Neuronal stem cell (in vitro differentiated cells): ENCODE data around the gene THSD1.

Experiments
- DNase-seq: peaks from one replicate; pipeline ENCODE4 v3.0.0-alpha.2; 2013; ENCODE audit warnings: low spot score
- H2AFZ ChIP-seq: one replicate; pipeline ENCODE4 v1.6.1; 2013; ENCODE audit warnings: mild to moderate bottlenecking, low read length, inconsistent platforms
- H2AK5ac ChIP-seq: 2 replicates; pipeline ENCODE4 v1.6.1; 2013; ENCODE audit warnings: low read depth, mild to moderate bottlenecking, inconsistent platforms, low read length, moderate library complexity, mixed read lengths
- H2BK120ac ChIP-seq: 2 replicates; pipeline ENCODE4 v1.6.1; 2013; ENCODE audit warnings: low read depth, mild to moderate bottlenecking, inconsistent platforms, low read length, moderate library complexity, mixed read lengths
- H2BK12ac ChIP-seq: one replicate; pipeline ENCODE4 v1.6.1; 2013; ENCODE audit warnings: low read length, inconsistent platforms
- H2BK15ac ChIP-seq: 2 replicates; pipeline ENCODE4 v1.6.1; 2013; ENCODE audit warnings: mild to moderate bottlenecking, low read length, inconsistent platforms, mixed read lengths
- H2BK5ac ChIP-seq: one replicate; pipeline ENCODE4 v1.6.1; 2013; ENCODE audit warnings: inconsistent platforms, mild to moderate bottlenecking, low read length, moderate library complexity
- H3K14ac ChIP-seq: one replicate; pipeline ENCODE4 v1.6.1; 2013; ENCODE audit warnings: low read length, inconsistent platforms
- H3K18ac ChIP-seq: 2 replicates; pipeline ENCODE4 v1.6.1; 2013; ENCODE audit warnings: low read length, inconsistent platforms
- H3K23ac ChIP-seq: 2 replicates; pipeline ENCODE4 v1.6.1; 2013; ENCODE audit warnings: low read depth, mild to moderate bottlenecking, mixed read lengths, low read length, inconsistent platforms; ENCODE audit not compliant: poor library complexity
- H3K27ac ChIP-seq: replicated peaks from 3 replicates; pipeline ENCODE4 v1.5.1; 2013; ENCODE audit warnings: low read length, inconsistent platforms
- H3K27me3 ChIP-seq, 3 experiments: 2 replicates each; pipeline ENCODE4 v1.6.1; 2013; ENCODE audit warnings: low read length in 3 of 3, mild to moderate bottlenecking in 2 of 3, inconsistent platforms in 1 of 3, low read depth in 1 of 3, mixed read lengths in 1 of 3, moderate library complexity in 1 of 3; ENCODE audit not compliant: control insufficient read depth in 3 of 3, insufficient read depth in 3 of 3
- H3K36me3 ChIP-seq, 2 donors: replicated peaks in 1 of 2; 2 replicates each; pipeline ENCODE4 v1.6.1; 2013; ENCODE audit warnings: low read length in 2 of 2; ENCODE audit not compliant: control insufficient read depth in 2 of 2, insufficient read depth in 2 of 2
- H3K4ac ChIP-seq: 2 replicates; pipeline ENCODE4 v1.6.1; 2013; ENCODE audit warnings: inconsistent platforms, mild to moderate bottlenecking, low read length, moderate library complexity
- H3K4me1 ChIP-seq, 2 donors: 1 replicate in 1 of 2; 2 replicates in 1 of 2; pipeline ENCODE4 v1.6.1; 2013; ENCODE audit warnings: low read length in 2 of 2, low read depth in 1 of 2; ENCODE audit not compliant: control insufficient read depth in 2 of 2, insufficient read depth in 1 of 2
- H3K4me2 ChIP-seq: one replicate; pipeline ENCODE4 v1.6.1; 2013; ENCODE audit warnings: mild to moderate bottlenecking, low read length, inconsistent platforms; ENCODE audit not compliant: insufficient read depth, poor library complexity, severe bottlenecking
- H3K4me3 ChIP-seq, 2 donors: 2 replicates each; pipeline ENCODE4 v1.5.1; 2013; ENCODE audit warnings: low read length in 2 of 2, mild to moderate bottlenecking in 2 of 2, inconsistent platforms in 1 of 2, moderate library complexity in 1 of 2
- H3K79me1 ChIP-seq: one replicate; pipeline ENCODE4 v1.6.1; 2013; ENCODE audit warnings: low read depth, mild to moderate bottlenecking, inconsistent platforms, low read length, moderate library complexity
- H3K9ac ChIP-seq: one replicate; pipeline ENCODE4 v1.6.1; 2013; ENCODE audit warnings: mild to moderate bottlenecking, low read depth, low read length, inconsistent platforms; ENCODE audit not compliant: poor library complexity
- H3K9me3 ChIP-seq, 2 donors: replicated peaks in 1 of 2; 2 replicates each; pipeline versions ENCODE3 to v1.6.1; 2013; ENCODE audit warnings: low read length in 2 of 2, mild to moderate bottlenecking in 2 of 2, inconsistent platforms in 1 of 2, low read depth in 1 of 2, mixed read lengths in 1 of 2, moderate library complexity in 1 of 2; ENCODE audit not compliant: control insufficient read depth in 2 of 2, insufficient read depth in 1 of 2
- H4K8ac ChIP-seq: one replicate; pipeline ENCODE4 v1.6.1; 2013; ENCODE audit warnings: low read depth, mild to moderate bottlenecking, inconsistent platforms, low read length, moderate library complexity
- H4K91ac ChIP-seq: one replicate; pipeline ENCODE4 v1.6.1; 2013; ENCODE audit warnings: low read length, low read depth, mild to moderate bottlenecking, inconsistent platforms; ENCODE audit not compliant: poor library complexity
- WGBS, 2 donors: extraction: QIAGEN DNeasy Blood & Tissue Kit; methylation state at CpG; one replicate each; pipeline ENCODE4 v1.1.7; 2013; ENCODE audit warnings: missing lambda C conversion rate in 2 of 2, mixed read lengths in 1 of 2; ENCODE audit not compliant: insufficient read length in 2 of 2, insufficient replicate concordance in 1 of 2; ENCODE audit errors: extremely low coverage in 2 of 2; 5-methylcytosine and 5-hydroxymethylcytosine counted together

The THSD1 gene

DNA sequence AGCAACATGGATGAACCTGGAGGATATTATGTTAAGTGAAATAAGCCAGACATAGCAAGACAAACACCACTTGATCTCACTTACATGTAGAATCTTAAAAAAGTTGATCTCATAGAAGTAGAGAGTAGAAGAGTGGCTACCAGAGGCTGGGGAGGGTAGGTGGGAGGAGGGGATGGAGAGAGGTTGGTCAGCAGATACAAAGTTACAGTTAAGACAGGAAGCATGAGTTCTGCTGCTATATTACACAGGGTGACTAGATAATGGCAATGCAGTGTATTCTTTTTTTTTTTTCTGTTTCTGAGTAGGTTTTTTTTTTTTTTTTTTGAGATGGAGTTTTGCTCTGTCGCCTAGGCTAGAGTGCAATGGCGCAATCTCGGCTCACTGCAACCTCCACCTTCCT, 15.2 kb upstream of the THSD1 start:
- Histone ChIP-seq H4K8ac (no peak overlapping the region), H3K23ac (no peak overlapping the region), H3K18ac (no peak overlapping the region), H2BK15ac (no peak overlapping the region), H3K4me2 (no peak overlapping the region), H3K4me1 (no peaks in the 10 kb centered on the region), H3K4me3 (no peak overlapping the region), H2BK12ac (no peak overlapping the region), H2AK5ac (no peak overlapping the region), H3K27ac (no peak overlapping the region), H3K79me1 (no peaks in the 10 kb centered on the region), H3K36me3 (peaks cover 8 to 92% of the 10 kb centered on the region in 2 donors), H3K9me3 (no peaks in the 10 kb centered on the region), H2BK120ac (no peak overlapping the region), H2BK5ac (no peak overlapping the region), H3K14ac (no peak overlapping the region), H2AFZ (no peak overlapping the region), H3K4ac (no peak overlapping the region), H3K9ac (no peak overlapping the region), H3K27me3 (no peaks in the 10 kb centered on the region), H4K91ac (no peak overlapping the region)
- no peak for DNase-seq
- no CpG with 5 or more reads among the region's 3 CpGs for WGBS, 2 donors

DNA sequence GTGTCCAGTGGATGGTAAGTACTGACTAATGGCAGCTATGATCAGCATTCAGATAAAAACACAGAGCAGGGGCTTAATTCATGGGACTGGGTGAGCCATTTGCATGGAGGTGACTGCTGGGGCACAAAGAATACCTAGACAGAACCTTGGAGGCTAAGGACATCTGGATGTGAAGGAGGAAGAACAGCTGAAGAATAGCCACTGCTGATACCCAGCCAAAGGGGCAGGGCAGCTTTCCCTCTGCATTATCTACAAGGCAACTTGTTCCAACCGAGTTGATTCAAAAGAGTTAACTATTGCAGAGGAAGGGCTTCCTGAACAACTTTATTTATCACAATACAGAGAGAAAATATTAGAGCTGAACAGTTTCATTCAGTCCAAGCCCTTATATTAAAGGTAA, 13.1 kb upstream of the THSD1 start:
- Histone ChIP-seq H3K4me2 (no peak overlapping the region), H4K8ac (no peak overlapping the region), H3K4me1 (no peaks in the 10 kb centered on the region), H3K9me3 (no peaks in the 10 kb centered on the region), H2BK120ac (no peak overlapping the region), H3K18ac (no peak overlapping the region), H3K27me3 (no peaks in the 10 kb centered on the region), H3K4ac (no peak overlapping the region), H4K91ac (no peak overlapping the region), H3K23ac (no peak overlapping the region), H3K4me3 (no peak overlapping the region), H2BK12ac (no peak overlapping the region), H3K79me1 (no peaks in the 10 kb centered on the region), H2BK5ac (no peak overlapping the region), H2AFZ (no peak overlapping the region), H3K27ac (no peak overlapping the region), H2AK5ac (no peak overlapping the region), H3K36me3 (peaks cover 8 to 92% of the 10 kb centered on the region in 2 donors), H3K9ac (no peak overlapping the region), H3K14ac (no peak overlapping the region), H2BK15ac (no peak overlapping the region)
- WGBS, 2 donors: no CpG with 5 or more reads among the region's 1 CpG
- no peak for DNase-seq

DNA sequence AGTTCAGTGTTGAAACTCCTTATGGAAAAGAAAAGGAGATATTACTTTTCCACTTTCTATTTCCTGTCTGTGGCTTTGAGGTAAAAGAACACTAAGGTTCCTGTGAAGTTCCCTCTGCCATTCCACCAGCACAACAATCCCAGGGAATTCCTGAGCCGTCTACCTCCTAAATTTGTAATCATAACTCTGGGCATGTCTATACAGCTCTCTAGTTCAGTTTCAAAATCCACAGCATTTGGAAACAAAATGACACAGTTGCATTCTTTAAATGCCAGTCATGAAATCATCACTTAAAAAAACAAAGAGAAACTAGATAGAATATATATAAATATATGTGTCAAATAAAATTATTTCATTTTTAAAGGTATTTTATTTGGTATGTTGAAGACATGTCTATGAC, 9.0 kb upstream of the THSD1 start:
- no CpG with 5 or more reads among the region's 1 CpG for WGBS, 2 donors
- Histone ChIP-seq H3K18ac (no peak overlapping the region), H3K79me1 (no peaks in the 10 kb centered on the region), H3K14ac (no peak overlapping the region), H2AK5ac (no peak overlapping the region), H4K91ac (no peak overlapping the region), H3K4me2 (no peak overlapping the region), H2AFZ (no peak overlapping the region), H3K27ac (no peak overlapping the region), H3K4me3 (no peak overlapping the region), H2BK5ac (no peak overlapping the region), H2BK15ac (no peak overlapping the region), H2BK12ac (no peak overlapping the region), H3K4ac (no peak overlapping the region), H2BK120ac (no peak overlapping the region), H3K36me3 (peaks cover 8 to 88% of the 10 kb centered on the region in 2 donors), H4K8ac (no peak overlapping the region), H3K9ac (no peak overlapping the region), H3K4me1 (no peaks in the 10 kb centered on the region), H3K9me3 (no peaks in the 10 kb centered on the region), H3K23ac (no peak overlapping the region), H3K27me3 (no peaks in the 10 kb centered on the region)
- DNase-seq: no peak

DNA sequence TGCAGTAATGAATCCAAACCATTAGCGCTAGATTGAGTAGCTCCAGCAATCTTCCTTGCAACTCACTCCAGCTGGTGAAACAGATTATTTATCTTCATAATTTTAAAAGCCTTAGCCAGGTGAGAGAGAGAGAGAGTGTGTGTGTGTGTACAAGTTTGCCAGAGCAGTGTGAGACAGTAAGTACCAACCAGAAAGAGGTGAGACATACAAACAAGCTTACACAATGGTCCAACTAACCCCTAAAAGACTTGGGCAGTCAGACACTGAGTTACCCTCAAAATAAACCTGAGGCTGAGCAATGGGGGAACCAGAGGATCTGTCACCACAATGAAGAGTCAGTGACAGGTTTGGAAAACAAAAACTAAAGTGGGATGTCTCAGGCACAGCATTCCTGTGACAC, 8.1 kb upstream of the THSD1 start:
- Histone ChIP-seq H3K9me3 (no peaks in the 10 kb centered on the region), H4K8ac (no peak overlapping the region), H2AK5ac (no peak overlapping the region), H2BK5ac (no peak overlapping the region), H2BK15ac (no peak overlapping the region), H3K4ac (no peak overlapping the region), H3K18ac (no peak overlapping the region), H3K4me3 (no peak overlapping the region), H3K14ac (no peak overlapping the region), H3K9ac (no peak overlapping the region), H2BK120ac (no peak overlapping the region), H3K23ac (no peak overlapping the region), H3K27ac (no peak overlapping the region), H3K79me1 (peaks cover 1% of the 10 kb centered on the region), H3K36me3 (peaks cover 8 to 86% of the 10 kb centered on the region in 2 donors), H2AFZ (no peak overlapping the region), H2BK12ac (no peak overlapping the region), H3K27me3 (no peaks in the 10 kb centered on the region), H3K4me1 (no peaks in the 10 kb centered on the region), H4K91ac (no peak overlapping the region), H3K4me2 (no peak overlapping the region)
- no peak for DNase-seq
- WGBS, 2 donors: no CpG with 5 or more reads among the region's 1 CpG
